NCI-H146 (cell line): ENCODE measurements around the gene POLR1G.

Experiments
- DNase-seq: peaks from one replicate; lab custom pipeline; 2025; lab: John Stamatoyannopoulos, UW

The POLR1G gene

GRCh38 chr19:45406226-45407090 lies at the start of gene POLR1G:
POLR1G (plus strand) TSS chr19:45406644; CDS start chr19:45406697, 53 bp downstream.
- DNase-seq = peak; percentile 82

- no peak for DNase-seq
These were observed 49.5 kb upstream of the POLR1G start for GRCh38 chr19:45356760-45357444.

- DNase-seq = no peak
These were observed 49.0 kb upstream of the POLR1G start for GRCh38 chr19:45357445-45357783.

DNA sequence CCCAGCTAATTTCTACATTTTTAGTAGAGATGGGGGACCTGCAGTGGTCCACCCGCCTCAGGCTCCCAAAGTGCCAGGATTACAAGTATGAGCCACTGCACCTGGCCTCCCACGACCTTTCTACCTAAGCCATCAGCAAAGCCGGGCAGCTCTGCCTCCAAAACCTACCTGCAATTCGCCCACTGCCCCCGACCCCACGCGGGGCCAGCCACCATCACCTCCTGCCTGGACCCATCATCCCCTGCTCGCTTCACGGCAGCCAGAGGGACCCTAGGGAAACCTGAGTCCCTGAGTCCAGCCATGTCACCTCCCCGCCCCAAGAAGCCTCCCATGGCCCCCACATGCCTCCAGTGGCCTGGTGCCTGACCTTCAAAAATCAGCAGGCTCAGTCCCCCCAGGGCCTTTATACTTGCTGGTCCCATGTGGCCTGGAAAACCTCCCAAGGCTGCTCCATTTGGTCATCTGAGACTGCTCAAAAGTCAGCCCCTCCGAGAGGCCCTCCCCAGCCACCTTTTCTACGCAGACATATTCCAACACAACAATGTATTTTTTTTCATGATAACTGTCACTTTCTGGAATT lies 48.1 kb upstream of the POLR1G start:
- no peak for DNase-seq

- no peak for DNase-seq
These were observed 44.8 kb upstream of the POLR1G start for GRCh38 chr19:45361608-45362007.

GRCh38 chr19:45362291-45362690 lies 44.2 kb upstream of the POLR1G start:
- no peak for DNase-seq

DNA sequence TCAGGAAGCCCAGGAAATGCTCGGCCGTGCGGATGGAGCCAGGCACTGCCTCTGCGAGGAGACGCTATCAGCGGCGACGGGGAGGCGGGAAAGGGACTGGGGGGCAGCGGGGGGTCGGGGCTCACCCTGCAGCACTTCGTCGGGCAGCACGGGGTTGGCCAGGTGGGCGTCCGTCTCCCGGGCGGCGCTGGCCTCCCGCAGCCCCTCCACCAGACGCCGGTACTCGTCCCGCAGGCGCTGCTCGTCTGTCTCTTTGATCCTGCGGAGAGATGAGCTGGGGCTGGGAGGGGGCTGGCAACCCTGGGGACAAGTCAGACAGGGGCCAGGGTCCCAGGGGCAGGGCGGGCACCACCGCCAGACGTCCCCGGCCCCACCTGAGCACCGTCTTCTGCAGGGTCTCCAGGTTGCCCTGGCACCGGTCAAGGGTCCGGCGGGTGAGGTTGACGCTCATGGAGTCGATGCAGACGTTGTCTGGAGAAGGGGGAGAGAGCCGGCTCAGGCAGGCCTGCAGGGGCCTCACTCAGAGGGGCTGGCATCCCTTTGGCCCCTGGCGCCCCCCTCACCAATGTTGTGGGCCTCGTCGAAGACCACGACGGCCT lies 42.5 kb upstream of the POLR1G start:
- DNase-seq = no peak

- DNase-seq = no peak
These were observed 41.7 kb upstream of the POLR1G start for GRCh38 chr19:45364696-45365095.

- no peak for DNase-seq
These were observed 38.3 kb upstream of the POLR1G start for GRCh38 chr19:45368127-45368526.

GRCh38 chr19:45368737-45369340 lies 37.6 kb upstream of the POLR1G start:
- no peak for DNase-seq

GRCh38 chr19:45370410-45371204 lies 35.8 kb upstream of the POLR1G start, which contains the start of gene ERCC2:
ERCC2 (minus strand) TSS chr19:45370573; CDS start chr19:45370540, 33 bp downstream.
- DNase-seq = peak; percentile 99

GRCh38 chr19:45376045-45376724 lies 30.3 kb upstream of the POLR1G start:
- DNase-seq = no peak

DNA sequence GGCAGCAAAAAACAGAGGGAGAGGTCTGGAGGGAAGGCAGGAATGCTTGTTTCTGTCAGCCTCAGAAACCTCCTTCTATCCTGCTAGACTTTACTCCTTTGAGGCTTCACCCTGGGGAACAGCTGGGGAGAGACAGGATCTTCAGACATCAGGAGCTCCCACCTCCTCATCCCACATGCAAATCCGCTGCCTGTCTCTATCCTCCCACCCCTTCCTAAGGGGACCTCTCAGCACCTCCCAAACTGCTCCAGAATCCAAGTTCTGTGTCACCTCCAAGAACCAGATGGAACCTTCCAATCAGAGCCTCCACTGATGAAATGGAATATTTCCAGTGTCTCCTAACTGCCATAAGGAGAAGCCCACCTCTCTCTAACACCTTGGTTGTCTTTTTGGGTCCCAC lies 26.3 kb upstream of the POLR1G start:
- DNase-seq = no peak

- DNase-seq = no peak
These were observed 24.0 kb upstream of the POLR1G start for GRCh38 chr19:45382426-45382825.

DNA sequence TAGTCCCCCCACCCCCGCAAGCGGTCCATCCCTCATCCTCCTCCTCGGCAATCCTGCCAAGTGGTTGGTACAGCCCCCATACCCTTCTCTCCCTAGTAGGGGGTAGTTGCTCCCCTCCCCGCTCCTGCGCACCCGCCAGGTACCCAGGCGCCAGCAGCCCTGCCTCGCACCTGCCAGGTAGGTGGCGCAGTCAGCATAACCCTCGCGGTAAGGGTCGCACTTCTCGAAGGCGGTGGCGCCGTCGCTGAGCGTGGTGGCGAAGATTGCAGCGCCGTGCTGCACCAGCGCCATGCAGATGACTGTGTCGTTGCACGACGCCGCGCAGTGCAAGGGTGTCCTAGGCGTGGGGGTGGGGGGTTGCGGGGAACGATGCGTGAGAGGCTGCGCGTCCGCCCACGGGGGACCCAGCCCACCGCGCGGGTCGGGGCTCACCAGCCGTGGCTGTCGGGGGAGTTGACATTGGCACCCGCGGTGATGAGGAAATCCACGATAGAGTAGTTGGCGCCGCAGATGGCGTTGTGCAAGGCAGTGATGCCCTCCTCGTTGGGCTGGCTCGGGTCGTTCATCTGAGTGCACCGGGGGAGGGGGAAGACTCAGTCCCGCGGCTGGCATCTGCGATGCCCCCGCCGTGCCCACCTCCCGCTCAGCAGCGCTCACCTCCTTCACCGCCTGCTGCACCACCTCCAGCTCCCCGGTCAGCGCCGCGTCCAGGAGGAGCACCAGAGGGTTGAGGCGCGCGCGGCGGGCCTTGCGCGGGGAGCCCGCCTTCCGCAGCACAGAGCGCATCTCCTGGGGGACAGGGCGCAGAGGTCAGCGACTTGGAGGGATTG lies 20.8 kb upstream of the POLR1G start:
- no peak for DNase-seq

- DNase-seq = peak; percentile 19
These were observed 15.1 kb upstream of the POLR1G start for GRCh38 chr19:45391346-45391745.

DNA sequence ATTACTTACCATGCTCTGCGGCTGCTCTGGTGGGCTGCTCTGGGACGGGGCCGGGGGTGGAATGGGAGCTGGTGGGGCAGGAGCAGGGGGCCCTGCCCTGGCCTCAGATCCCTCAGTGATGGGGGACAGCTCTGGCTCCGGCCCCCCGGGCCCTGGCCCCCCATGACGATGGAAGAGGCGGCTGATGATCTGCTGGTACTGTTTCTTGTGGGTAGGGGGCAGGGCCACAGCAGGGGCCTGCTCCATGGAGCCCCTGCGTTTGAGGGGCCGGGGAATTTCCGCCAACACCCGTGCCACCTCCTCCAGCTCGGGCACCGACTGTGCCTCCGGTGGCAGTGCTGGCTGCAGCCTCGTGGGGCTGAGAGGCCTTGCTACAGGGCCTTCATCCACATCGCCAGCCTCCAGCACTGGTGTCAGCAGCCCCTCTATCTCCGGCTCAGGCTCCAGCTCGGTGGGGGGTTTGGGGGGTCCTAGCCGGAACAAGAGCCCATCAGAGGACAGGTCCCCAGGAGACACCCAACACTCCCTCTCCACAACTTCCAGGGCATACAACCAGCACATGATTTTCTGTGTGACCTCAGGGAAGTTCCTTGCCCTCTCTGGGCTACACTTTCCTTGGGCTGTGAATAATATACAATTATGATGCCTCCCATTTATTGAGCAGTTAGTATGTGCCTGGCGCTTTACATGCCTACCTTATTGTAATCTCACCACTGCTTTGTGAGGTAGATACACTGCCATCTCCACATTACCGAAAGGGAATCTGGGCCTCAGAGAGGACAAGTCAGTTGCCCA lies 14.4 kb upstream of the POLR1G start:
- no peak for DNase-seq

- DNase-seq = no peak
These were observed 10.4 kb upstream of the POLR1G start for GRCh38 chr19:45395821-45396617.
